Suprapubic skin (tissue), 3 donors: ENCODE measurements around the gene SORCS2.

Experiments used
- POLR2A ChIP-seq, 2 donors: fragments of 450-650 bp; IDR thresholded peaks; one replicate each; pipeline ENCODE4 v1.6.1; 2017; ENCODE audit warnings: antibody characterized with exemption in 2 of 2, mild to moderate bottlenecking in 2 of 2, moderate library complexity in 2 of 2
- TF ChIP-seq, protein P1 (sequence below), 2 donors: fragments of 200-600 bp in 1 of 2; fragments of 450-650 bp in 1 of 2; sonication (generic) in 1 of 2; IDR thresholded peaks; one replicate each; pipeline ENCODE4 v1.5.1; 2016 to 2019; ENCODE audit warnings: antibody characterized with exemption in 2 of 2, mild to moderate bottlenecking in 1 of 2, moderate library complexity in 1 of 2

- no peak for TF ChIP-seq POLR2A (IDR thresholded peaks at IDR 0.05)
- TF ChIP-seq, protein P1, sequence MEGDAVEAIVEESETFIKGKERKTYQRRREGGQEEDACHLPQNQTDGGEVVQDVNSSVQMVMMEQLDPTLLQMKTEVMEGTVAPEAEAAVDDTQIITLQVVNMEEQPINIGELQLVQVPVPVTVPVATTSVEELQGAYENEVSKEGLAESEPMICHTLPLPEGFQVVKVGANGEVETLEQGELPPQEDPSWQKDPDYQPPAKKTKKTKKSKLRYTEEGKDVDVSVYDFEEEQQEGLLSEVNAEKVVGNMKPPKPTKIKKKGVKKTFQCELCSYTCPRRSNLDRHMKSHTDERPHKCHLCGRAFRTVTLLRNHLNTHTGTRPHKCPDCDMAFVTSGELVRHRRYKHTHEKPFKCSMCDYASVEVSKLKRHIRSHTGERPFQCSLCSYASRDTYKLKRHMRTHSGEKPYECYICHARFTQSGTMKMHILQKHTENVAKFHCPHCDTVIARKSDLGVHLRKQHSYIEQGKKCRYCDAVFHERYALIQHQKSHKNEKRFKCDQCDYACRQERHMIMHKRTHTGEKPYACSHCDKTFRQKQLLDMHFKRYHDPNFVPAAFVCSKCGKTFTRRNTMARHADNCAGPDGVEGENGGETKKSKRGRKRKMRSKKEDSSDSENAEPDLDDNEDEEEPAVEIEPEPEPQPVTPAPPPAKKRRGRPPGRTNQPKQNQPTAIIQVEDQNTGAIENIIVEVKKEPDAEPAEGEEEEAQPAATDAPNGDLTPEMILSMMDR (IDR thresholded peaks at IDR 0.05) = no peak
Measured at GRCh38 chr4:7610841-7611240, 418.5 kb downstream of the SORCS2 start.
